M059J (cell line): ENCODE data around the gene SERPINA3. TPM values are rescaled to one million over a fixed set of nuclear protein-coding genes. Genes with fewer than 3 reads are reported as not detected.

Experiments
- DNase-seq: peaks from one replicate; pipeline ENCODE4 v3.0.0-alpha.2; 2012; ENCODE audit warnings: low read depth
- total RNA-seq: library from RNA; depleted of rRNA; stranded (reverse); fragments of >200 nt; shearing (Covaris generic); gene quantifications from 2 replicates; pipeline ENCODE4 v1.2.3, GENCODE V29; 2014; rRNA removed

The SERPINA3 gene
- total RNA-seq, 1 experiment from 2014 or later, result 0.07 TPM

GRCh38 chr14:94655169-94655710 lies 43.0 kb downstream of the SERPINA3 start:
- DNase-seq, result no peak

GRCh38 chr14:94656043-94656442 lies 43.9 kb downstream of the SERPINA3 start:
- DNase-seq, result no peak

GRCh38 chr14:94659256-94659655 lies 47.1 kb downstream of the SERPINA3 start:
- DNase-seq, result no peak

- no peak for DNase-seq
Measured at GRCh38 chr14:94659901-94660300, 47.7 kb downstream of the SERPINA3 start.

GRCh38 chr14:94660306-94660946 lies 48.2 kb downstream of the SERPINA3 start:
- DNase-seq, result no peak

GRCh38 chr14:94663538-94663937 lies 51.3 kb downstream of the SERPINA3 start:
- DNase-seq, result no peak

- DNase-seq, result no peak
Measured at GRCh38 chr14:94663965-94664704, 51.9 kb downstream of the SERPINA3 start.

GRCh38 chr14:94665121-94665520 lies 52.9 kb downstream of the SERPINA3 start:
- DNase-seq, result no peak

- DNase-seq, result no peak
Measured at GRCh38 chr14:94665544-94665943, 53.4 kb downstream of the SERPINA3 start.

GRCh38 chr14:94670692-94671285 lies 58.6 kb downstream of the SERPINA3 start:
- DNase-seq, result no peak

- DNase-seq, result no peak
Measured at GRCh38 chr14:94671870-94672444, 59.8 kb downstream of the SERPINA3 start.

GRCh38 chr14:94673071-94673470 lies 60.9 kb downstream of the SERPINA3 start:
- no peak for DNase-seq

Other genes starting within 250 kb of the SERPINA3 start
- gene SERPINA2, start 245.7 kb upstream of the SERPINA3 start, total RNA-seq, result not detected in 2 replicates
- 5.6 and 8.3 TPM in 2 replicates for gene SERPINA1, start 223.8 kb upstream of the SERPINA3 start, total RNA-seq
- not detected in 2 replicates for gene SERPINA11, start 159.6 kb upstream of the SERPINA3 start, total RNA-seq
- not detected in 2 replicates for gene SERPINA9, start 136.2 kb upstream of the SERPINA3 start, total RNA-seq
- gene SERPINA12, start 102.9 kb upstream of the SERPINA3 start, total RNA-seq, result not detected in 2 replicates
- not detected in 2 replicates for gene SERPINA4, start 50.9 kb upstream of the SERPINA3 start, total RNA-seq
- gene SERPINA5, start 31.0 kb upstream of the SERPINA3 start, total RNA-seq, result 0.05 TPM in 1 of 2 replicates, not detected in the other
- gene GSC, start 157.7 kb downstream of the SERPINA3 start, total RNA-seq, result 0.25 TPM in 1 of 2 replicates, not detected in the other